Measurements from ENCODE around the gene SP3.
A peak's percentile ranks its signal among the peaks of the same experiment; 100 is the strongest.

Gene SP3

DNA sequence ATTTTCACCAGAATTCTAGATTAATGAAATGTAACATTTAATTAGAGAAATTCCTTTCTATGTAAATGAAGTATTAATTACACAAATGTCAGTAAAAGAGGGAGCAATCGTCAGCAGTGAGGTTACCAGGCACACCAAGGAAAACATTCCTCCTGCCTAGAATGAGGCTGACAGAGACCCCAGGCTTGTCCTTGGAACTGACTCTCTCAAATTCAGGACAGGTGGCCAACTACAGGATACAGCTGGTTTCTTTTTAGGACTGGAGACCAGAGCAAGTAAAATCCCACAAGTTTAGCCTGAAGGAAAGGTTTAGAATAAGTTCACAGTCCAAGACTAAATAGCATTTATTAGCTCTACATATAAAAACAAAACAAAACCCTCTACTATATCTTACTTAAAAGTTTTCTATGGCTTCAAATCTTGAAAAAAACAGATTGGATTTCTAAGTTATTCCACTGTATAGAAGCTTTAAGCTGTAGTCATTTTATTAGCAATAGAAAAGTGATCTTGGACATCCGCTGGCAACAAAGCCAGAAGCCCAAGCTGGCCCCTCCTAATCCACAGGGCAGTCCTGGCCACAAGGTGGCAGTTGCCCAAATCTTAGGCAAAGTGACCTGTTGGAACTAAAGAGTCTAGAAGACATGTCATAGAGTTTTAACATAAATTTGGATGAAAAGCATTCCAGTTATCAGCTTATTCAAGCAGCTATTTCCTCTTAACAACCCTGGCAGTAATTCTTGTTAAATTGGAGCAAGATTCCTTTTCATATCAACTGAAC is 81.0 kb downstream of the SP3 start:
- DNase-seq, result no peak

DNA sequence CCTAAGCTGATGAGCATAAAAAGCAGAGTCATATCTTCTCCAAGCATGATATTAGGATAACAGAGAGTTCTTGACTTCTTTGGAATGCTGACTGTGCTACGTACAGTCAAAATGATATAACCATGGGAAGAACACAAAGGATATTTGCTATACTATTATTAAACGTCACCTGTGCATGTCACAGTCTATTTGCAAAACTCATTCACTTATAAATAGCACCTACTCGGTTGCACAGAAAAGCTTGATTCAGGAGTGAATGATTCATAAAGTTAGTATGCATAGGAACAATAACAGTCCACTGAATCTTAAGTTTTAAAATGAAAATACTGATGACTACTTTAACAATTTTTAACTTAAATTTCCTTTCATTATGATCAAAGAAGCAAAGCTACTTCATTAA is 83.3 kb downstream of the SP3 start:
- DNase-seq, result no peak

GRCh38 chr2:173881461-173881860 is 83.7 kb downstream of the SP3 start:
- DNase-seq, result no peak

DNA sequence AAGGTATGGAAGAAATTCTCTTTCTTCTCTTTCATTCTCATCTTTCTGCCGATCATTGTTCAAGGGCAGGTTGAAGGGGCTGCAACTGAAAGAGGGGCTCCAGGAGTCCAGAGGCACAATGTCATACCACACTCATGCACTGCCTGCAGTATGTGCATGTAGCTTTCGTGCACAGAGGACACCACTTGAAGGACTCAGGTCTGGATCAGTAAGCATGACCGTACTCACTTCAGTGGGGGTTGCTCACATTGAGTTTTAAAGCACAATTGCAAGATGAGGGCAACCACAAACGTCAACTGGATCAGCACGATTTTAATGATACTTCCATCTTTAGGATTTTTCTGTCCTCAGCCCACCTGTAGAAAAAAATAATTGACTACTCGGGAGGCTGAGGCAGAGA is 84.6 kb downstream of the SP3 start:
- no peak for DNase-seq

DNA sequence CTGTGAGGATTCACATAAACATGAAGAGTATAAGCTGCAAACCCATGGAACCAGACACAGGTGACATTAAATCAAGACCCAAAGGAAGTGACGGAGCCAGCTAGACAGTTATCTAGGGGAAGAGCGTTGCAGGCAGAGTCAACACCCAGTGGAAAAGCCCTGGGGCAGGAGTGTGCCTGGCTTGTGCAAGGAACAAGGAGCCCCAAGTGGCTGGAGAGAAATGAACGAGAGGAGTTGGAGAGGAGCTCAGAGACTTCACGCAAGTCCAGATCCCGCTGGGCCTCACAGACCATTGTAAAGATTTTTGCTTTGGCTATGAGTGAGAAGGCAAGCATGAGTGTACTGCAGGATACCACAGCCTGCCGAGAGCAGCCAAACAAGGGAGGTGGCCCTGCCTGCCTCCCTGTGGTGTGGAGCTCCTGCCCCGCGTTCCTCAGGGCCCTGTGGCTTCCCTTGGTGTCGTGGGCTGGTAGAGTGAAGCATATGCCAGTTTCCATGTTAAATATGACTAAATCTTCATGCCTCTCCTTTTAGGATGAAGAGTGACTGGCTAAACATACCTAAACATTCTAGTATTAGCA is 88.2 kb downstream of the SP3 start:
- DNase-seq, result no peak

GRCh38 chr2:173874894-173875237 is 90.3 kb downstream of the SP3 start:
- no peak for DNase-seq

GRCh38 chr2:173874003-173874893 is 90.9 kb downstream of the SP3 start:
- no peak for DNase-seq

DNA sequence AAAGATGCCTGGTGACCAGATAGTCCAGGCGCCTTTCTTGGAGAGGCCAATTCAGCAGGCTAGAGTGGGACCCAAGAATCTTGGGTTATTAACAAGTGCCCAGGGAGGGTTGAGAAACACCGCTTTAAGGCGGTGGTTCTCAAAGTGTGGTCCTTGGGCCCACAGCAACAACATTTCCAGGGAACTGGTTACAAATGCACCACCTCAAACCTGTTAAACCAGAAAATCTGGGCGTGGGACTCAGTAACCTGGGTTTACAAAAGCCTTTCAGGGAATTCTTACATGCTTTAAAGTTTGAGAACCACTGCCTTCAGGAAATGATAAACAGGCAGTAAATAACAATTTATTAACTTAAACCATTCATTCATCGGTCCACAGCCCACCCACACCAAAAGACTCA is 92.5 kb downstream of the SP3 start:
- no peak for DNase-seq

GRCh38 chr2:173869244-173870229 is 95.6 kb downstream of the SP3 start:
- no peak for DNase-seq

GRCh38 chr2:173868406-173868805 is 96.8 kb downstream of the SP3 start:
- no peak for DNase-seq

DNA sequence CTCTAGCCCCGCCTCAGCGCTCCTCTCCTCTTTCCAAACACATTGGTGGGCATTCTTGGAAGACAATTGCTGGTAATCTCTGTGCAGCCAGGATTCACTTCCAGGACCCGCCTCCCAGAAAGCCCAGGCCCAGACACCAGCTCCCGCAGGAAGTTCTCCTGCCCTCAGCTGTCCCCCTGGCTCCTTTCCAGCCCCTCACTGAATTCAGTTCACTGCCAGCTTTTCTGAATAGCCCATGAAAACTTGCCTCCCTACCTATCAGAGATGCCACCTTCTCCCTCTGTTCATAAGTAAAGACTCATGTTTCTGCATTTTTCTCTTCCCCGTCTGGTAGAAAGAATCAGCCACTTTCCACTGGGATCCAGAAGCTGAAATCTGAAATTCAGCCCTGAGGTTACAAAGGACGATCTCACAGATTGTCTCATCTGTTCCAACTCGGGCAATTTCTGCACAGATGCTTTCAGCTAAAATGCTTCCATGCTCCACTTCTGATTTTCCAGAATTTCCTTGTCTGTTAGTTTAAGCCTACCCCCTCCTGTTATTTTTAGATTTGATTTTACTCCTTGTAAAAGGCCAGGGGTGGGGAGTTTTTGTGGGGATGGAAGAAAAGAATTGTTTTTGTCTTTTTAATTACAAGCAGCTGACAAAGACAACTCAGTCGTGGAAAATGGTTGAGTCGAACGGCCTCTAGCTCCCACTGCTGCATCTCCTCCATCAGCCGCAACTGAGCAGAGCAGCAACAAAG is 98.1 kb downstream of the SP3 start:
- DNase-seq, result peak; percentile 67

- DNase-seq, result no peak
Observed at GRCh38 chr2:173865971-173866873, 99.0 kb downstream of the SP3 start.

DNA sequence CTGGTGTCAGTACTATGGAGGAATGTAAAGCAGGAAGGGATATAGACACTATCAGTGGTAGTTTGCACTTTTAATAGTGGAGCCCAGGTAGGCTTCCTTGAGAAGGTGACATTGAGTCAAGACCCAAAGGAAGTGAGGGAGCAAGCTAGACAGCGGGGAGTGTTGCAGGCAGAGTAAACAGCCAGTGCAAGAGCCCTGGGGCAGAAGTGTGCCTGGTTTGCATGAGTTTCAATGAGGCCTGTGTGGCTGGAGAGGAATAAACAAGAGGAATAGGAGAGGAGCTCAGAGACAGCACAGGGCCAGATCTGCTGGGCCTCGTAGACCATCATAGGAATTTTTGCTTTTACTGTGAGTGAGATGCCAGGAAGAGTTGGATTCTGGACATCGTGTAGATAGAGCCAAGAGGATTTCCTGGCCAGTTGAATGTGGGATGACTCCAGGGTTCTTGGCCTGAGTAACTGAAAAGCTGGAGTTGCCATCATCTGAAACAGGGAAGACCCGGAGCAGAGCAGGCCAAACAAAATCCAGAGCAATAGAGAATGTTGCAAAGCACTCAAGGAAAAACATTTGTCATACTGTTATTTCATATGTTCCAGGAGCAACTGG is 102.5 kb downstream of the SP3 start:
- DNase-seq, result peak; percentile 57

- DNase-seq, result no peak
Observed at GRCh38 chr2:173860566-173860965, 104.6 kb downstream of the SP3 start.

DNA sequence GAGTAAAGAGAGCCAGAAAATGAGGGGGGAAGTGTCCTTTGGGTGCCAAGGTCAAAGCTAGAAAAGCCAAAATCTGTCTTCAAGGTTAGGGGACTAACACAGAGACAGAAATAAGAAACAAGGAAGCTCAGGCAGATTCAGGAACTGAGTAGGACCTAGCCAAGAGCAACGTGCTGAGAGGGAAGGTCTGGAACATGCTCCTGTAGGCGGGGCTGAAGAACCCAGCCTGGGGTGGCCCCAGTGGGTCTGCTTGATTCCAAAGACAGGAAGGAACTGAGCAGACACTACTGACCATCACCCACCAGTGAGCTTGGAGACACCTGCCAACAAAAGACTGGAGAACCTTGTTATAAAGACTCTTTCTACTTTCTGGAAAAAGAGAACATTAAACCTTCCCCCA is 105.1 kb downstream of the SP3 start:
- no peak for DNase-seq

GRCh38 chr2:173858291-173858731 is 106.9 kb downstream of the SP3 start:
- no peak for DNase-seq

Data from right forelimb (tissue), 1 donor.